ENCODE results near the gene NAA30.

The NAA30 gene

DNA sequence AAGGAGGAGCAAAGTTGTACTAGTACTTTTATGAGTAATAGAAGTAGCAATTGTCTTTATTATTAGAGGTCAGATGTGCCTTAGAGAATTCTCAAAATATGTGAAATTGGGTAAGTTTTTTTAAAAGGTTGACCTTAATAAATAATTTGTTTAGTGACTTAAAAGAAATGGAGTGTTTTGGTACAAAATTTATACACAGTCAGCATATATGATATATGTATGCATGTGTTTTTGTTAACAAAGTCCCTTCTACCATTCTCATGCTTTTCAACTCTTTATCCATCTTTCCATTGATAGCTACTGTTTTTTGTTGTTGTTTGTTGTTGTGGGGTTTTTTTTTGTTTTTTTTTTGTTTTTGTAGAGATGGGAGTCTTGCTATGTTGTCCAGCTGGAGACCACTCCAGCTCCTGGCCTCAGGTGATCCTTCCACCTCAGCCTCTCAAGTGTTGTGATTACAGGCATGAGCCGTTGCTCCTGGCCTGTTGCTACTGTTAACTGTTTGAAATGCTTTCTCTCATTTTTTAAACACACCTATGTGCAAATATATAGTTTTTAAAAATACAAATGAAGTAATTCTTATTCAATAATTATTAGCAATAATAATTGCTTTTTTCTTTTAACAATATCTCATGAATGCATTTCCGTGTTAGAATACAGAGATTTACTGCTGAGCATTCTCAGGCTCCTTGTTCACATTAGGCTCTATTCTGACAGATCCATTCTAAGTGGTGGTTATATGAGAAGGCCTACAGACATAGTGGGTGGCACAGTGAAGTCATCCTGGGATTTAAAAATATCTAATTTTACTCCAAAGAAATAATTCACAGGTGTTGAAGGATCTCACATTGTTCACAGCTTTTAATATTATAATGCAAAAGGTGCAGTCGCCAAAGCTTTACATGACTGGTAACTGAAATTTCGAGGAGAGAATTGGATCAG is 10.4 kb downstream of the NAA30 start:
- DNase-seq = no peak

DNA sequence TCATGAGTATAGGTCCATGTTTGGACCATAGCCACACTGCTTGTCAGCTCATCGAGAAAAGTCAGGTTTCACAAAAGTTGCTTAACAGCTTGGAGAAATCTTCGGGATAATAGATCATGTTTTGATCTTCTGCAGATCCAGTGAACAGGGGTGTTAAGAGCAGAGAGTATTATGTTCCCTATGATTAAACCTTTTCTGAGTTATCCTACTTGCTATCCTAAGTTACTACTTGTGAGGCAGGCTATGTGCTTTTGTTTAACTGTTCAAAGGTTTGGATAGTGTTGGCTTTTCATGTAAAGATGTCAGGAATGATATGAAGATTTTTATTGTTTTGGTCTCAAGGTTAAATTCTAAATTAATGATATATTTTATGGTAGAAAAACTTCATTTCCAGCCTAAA is 11.1 kb downstream of the NAA30 start:
- DNase-seq = no peak

DNA sequence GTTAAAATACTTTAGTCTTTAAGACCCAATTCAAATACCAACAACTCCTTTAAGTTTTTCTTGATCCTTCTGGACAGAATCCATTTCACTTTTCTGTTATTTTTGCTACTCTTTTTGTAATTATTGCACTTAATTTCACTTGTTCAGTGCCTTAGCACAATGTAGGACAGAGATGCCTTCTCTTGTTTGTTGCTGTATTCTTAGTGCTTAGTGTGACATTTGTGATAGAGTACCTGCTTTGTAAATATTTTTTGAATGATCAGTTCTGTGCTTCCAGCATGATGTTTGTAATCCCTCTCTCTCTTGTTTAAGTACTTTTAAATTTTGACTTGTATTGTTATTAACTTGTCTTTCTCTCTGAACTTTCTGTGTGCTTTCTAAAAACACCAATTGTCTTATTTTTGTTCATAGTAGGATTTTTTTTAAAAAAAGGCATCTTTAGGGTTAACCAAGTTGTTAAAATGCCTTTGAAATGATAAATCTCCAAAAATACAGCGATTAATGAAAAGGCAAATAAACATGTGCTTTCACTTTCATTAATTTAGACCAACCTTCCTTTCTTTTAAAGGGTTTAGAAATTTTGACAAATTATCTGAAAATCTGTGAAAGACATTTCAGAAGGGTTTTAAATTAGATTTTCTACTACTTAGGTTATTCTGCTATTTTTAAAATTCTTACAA is 11.9 kb downstream of the NAA30 start:
- DNase-seq = no peak

DNA sequence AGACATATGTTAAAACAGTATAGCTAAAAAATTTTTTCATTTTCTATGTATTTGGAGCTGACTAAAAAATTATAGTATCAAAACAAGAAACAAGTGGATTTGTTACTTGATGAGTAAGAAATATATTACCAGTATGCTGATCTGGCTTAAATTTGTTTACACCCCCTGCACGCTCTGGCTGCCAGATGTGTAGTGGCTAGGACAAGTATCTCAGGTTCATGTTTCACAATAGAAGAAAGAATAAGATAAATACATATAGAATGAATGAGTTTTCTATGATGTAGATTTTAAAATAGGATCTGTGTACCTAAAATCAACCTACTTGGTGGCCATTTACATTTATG is 13.1 kb downstream of the NAA30 start:
- DNase-seq = no peak

DNA sequence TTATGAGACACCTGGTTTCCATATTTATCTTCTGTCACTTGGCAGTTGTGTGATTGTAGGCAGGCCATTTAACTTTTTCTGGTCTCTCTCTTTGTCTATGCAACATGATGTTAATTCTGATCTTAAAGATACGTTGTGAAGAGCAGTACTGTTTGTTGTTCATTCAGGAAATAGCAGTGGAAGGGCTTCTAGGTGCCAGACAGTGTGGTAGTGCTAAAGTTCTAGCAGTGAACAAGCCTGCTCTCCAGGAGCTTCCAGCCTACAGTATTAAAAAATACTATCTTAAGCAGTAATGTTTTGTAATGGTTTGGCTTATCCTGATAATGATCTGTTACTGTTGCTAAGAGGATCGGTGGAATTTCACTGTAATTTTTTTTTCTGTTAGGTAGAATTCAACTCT is 15.2 kb downstream of the NAA30 start:
- DNase-seq = no peak

DNA sequence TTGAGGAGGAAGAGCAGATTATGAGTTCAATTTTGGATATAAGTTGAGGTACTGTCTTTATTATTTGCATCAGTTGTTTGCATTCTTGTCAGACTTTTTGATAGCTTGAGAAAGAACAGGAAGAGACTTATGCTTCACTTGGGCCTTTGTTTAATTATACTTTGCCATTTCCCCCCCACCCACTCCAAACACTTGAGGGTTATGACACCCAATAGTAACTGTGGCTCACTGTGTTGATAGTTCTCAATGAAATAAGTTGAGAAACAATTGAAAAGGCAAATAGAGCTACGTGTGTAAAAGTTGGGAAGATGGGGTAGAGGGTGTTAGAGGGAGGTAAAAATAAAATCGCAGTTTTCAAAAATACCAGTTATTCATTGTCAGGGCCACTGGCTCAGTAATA is 17.7 kb downstream of the NAA30 start:
- no peak for DNase-seq

DNA sequence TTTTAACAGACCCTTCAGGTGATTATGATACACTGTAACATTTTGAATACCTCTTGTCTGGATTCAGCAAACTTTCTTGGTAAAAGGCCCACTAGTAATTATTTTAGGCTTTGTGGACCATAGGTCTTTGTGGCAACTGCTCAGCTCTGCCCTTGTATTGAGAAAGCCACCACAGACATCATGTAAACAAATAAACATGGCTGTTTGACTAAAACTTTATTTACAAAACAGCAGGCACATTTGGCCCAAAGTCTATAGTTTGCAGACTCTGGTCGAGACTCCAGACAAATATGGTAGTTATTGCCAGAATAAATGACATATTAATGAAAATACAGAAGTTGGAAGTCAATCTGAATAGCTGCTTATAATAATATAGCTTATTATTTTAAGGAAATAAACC is 18.2 kb downstream of the NAA30 start:
- DNase-seq = no peak

DNA sequence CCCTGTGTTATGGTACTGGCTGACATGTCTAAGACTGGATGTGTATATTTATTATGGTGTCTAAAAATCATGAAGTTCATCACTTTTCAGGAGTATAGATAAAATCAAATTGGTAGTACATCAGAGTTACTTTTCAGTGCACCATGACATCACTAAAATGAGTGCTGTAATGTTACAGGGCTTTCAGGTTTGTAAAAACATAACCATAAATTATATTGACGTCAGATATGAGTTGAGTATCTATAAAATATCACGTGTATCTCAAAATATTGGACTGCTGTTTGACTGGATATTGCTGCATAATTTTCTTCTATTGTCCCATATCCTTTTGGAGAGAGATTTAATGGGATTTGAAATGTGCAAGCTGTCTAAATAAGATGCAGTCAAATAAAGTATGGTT is 22.0 kb downstream of the NAA30 start:
- DNase-seq = no peak

DNA sequence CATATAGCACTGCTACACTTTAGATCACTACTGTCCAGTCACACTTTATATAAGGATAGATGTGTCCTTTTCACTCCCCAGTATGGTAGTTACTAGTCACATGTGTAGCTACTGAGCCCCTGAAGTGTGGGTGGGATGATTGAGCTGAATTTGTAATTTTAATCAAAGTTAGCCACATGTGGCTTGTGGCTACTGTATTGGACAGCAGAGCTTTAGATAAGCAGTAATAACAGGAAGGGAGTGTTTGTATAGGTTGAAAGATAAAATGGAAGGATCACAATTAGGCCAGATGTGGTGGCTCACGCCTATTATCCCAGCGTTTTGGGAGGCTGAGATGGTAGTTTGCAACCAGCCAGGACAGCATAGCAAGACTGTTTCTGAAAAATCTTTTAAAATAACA is 23.5 kb downstream of the NAA30 start:
- DNase-seq = no peak

DNA sequence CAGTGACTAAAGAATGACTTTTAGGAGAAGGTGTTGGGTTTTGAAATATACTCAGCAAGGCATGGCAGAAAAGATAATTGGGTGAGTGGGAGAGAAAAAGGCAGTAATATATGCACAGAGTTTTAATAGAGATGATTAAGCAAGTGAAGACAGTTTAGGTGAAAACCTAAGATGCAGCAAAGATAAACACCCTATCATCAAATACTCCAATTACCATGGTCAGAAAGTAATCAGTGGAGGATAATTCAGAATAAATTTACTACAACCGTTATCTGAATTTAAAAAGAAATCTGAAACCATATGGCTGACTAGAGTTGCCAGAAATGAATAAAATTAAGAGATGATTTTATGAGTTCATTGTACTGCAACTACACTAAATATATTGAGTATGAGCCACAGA is 26.8 kb downstream of the NAA30 start:
- no peak for DNase-seq

DNA sequence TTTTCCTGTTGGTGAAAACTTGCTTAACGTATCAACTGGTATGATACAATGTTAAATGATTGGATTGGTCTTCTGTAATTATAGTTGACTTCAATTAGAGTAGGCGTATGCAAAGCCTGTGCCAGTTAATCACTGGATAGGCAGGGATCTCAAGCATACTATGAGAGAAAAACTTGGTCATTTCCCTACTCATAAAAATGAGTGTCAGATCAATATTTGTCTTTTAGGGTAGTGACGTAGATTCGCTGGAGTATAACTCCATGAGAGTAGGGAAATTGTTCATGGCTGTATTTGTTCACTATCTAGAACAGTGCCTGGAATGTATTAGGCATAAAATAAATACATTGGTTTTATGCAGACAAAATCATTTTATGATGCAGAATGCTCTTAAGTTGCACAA is 28.6 kb downstream of the NAA30 start:
- DNase-seq = no peak

DNA sequence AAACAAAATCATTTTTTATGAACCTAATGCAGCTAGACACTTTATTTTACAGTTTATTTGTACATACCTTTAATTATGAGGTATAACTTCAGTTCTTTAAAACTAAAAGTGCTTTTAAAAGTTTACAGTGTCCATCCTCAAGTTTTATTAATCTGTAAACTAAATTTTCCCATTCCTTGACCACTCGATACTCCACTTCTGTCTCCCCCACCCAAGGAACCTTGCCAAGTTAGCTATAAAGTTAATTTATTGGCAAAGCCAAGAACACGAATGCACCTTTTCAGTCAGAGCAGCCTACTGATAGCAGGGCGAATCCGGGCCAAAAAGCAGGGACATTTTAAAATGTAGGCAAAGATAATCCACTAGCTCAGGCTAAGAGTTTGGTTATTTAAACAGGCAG is 29.6 kb downstream of the NAA30 start:
- no peak for DNase-seq

DNA sequence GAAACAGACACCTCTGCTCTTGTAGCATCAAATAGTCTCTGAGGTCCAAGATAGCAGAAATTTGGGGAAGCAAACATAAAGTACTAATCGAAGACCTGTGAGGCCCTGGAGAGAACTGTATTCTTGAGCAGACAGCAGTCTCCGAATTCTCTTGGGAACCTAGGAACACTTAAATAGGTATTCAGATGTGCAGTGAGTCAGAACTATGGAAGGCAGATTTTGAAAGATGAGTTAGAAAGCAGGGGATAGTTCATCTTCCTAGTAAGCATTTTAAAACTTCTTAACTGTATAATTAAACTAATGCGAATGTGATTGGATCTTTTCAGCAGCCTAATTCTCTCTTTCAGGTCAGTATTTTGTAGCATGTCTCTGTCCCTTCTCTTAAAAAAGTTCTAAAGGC is 30.6 kb downstream of the NAA30 start:
- peak; percentile 3 for DNase-seq

DNA sequence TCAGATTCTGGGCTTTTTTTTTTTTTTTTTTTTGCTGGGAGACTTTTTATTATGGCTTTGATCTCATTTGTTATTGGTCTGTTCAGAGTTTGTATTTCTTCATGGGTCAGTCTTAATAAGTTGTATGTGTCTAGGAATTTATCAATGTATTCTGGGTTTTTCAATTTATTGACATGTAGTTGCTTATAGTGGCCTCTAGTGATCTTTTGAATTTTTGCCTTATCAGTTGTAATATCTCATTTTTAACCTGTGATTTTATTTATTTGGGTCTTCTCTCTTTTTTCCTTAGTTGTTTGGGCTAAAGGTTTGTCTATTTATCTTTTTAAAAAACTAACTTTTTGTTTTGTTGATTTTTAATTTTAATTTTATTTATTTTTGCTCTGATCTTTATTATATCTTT is 45.5 kb downstream of the NAA30 start:
- no peak for DNase-seq

DNA sequence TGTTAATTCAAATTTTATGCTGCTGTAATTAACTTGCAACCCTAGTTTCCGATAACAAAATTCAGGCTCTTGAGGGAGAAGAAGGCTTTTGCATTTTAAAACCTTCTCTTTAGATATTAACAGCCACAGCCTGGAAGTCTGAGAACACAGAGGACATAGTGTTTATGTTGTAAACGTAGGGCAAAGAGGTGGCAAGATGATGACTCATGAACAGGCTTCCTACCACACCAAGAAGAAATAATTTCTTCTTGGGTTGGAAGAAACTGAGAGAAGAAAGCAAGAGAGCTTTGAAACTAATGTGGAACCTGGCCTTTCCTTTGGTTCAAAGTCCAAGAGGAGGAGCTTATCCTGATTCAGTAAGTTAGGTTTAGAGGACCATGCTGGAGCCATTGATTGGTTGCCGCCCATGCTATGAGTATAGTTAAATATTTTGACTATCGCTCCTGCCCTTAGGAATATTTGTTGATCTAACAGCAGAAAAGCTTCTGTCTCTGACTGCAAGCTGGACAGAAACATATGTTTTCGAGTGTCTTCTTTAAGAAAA is 71.5 kb downstream of the NAA30 start:
- no peak for DNase-seq

DNA sequence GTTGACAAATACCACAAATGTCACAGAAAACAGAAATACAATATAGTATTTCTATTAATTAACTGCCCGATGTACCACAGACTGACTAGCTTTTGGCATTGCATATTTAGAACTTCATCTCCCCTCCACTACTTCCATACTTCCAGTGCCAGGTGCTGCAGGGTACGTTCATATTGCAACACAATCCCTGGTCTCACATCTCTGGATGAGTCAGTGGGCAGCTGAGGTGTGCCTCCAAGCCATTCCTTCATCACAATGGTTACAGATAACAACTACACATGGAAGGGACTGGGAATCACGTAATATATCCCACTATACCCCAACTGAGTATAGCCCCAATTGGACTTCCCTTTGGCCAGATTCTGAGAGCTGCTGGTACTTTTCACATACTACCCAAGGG is 72.2 kb downstream of the NAA30 start:
- DNase-seq = no peak

DNA sequence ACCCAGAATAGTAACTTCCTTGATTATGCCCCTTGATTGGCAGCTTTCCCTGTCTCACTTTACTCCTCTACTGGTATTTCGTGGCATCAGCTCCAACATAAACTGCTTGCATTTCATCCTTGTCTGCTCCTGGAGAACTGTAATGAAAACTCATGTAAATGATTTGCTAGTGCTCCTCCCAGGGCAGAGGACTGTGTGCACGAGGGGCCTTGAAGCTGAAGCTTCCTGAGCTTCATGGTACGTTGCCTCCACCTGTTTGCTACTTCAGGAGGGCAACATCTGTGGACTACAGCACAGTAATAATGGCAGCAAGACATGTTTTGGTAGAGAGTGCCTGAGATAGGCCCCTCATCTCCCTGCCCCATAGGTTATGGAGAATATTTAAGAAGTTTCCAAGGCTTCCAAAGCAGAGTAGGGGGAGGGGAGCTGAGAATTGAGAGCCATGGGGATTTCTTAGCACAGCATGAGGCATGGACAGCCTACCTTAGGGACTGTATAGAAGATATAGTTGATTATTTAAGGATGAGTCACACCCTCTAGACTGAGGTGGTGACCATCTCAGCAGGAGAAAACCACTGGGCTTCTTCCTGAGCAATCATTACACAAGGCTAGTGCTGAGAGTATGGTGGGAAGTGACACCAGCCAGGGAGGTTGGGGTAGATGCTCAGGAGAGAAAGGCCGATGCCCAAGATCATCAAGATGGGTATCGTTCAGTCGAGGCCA is 73.8 kb downstream of the NAA30 start:
- no peak for DNase-seq
